COLO668 (cell line): ENCODE measurements around the gene LAPTM5.
A peak's percentile ranks its signal among the peaks of the same experiment; 100 is the strongest.
"Not testable (repeated sequence)": the region's sequence is repeated elsewhere in the genome, so short reads cannot be mapped to it uniquely, and the experiment has no call there.

Experiments
- DNase-seq: peaks from one replicate; lab custom pipeline; 2025; ENCODE audit not compliant: unreplicated experiment; lab: John Stamatoyannopoulos, UW

The LAPTM5 gene

GRCh38 chr1:30757352-30758120 is at the start of gene LAPTM5:
TSS of gene LAPTM5 (minus strand) at chr1:30757774. CDS start at chr1:30757745, 29 bp downstream.
- no peak for DNase-seq

- no peak for DNase-seq
Measured at GRCh38 chr1:30806381-30807317, 49.1 kb upstream of the LAPTM5 start.

GRCh38 chr1:30805304-30806003 is 47.9 kb upstream of the LAPTM5 start:
- no peak for DNase-seq

- DNase-seq, result no peak
Measured at GRCh38 chr1:30804822-30805221, 47.2 kb upstream of the LAPTM5 start.

GRCh38 chr1:30804352-30804751 is 46.8 kb upstream of the LAPTM5 start:
- DNase-seq, result no peak

GRCh38 chr1:30803562-30803961 is 46.0 kb upstream of the LAPTM5 start:
- no peak for DNase-seq

GRCh38 chr1:30801771-30802198 is 44.2 kb upstream of the LAPTM5 start:
- peak; percentile 76 for DNase-seq

- DNase-seq, result no peak
Measured at GRCh38 chr1:30799233-30799511, 41.6 kb upstream of the LAPTM5 start.

GRCh38 chr1:30798389-30799232 is 41.0 kb upstream of the LAPTM5 start:
- DNase-seq, result no peak

- DNase-seq, result no peak
Measured at GRCh38 chr1:30795026-30795425, 37.5 kb upstream of the LAPTM5 start.

GRCh38 chr1:30794260-30794659 is 36.7 kb upstream of the LAPTM5 start:
- no peak for DNase-seq

GRCh38 chr1:30793209-30793608 is 35.6 kb upstream of the LAPTM5 start:
- DNase-seq, result no peak

- DNase-seq, result no peak
Measured at GRCh38 chr1:30791868-30792267, 34.3 kb upstream of the LAPTM5 start.

GRCh38 chr1:30790850-30791778 is 33.5 kb upstream of the LAPTM5 start:
- DNase-seq, result no peak

- not testable (repeated sequence) for DNase-seq
Measured at GRCh38 chr1:30790256-30790525, 32.6 kb upstream of the LAPTM5 start.

GRCh38 chr1:30789388-30790255 is 32.0 kb upstream of the LAPTM5 start:
- no peak for DNase-seq

GRCh38 chr1:30788580-30789387 is 31.2 kb upstream of the LAPTM5 start:
- DNase-seq, result no peak

GRCh38 chr1:30787856-30788495 is 30.4 kb upstream of the LAPTM5 start:
- DNase-seq, result no peak
